Left lobe of liver (tissue), 2 donors: ENCODE data around the gene PTP4A2. TPM values are rescaled to one million over a fixed set of nuclear protein-coding genes. Genes with fewer than 3 reads are reported as not detected.
"Not testable (repeated sequence)": the region's sequence is repeated elsewhere in the genome, so short reads cannot be mapped to it uniquely, and the experiment has no call there.

Experiments
- ATAC-seq: fragments of 200-7000 bp; cut with Tn5 transposase; one replicate; pipeline ENCODE4 v1.9.1; 2020; ENCODE audit warnings: mild to moderate bottlenecking, moderate library complexity
- DNase-seq: peaks from one replicate; pipeline ENCODE4 v3.0.0-alpha.2; 2020; ENCODE audit warnings: low spot score
- total RNA-seq: library from RNA; stranded (reverse); gene quantifications from one replicate; pipeline ENCODE4 v1.2.1, GENCODE V29; 2021
- donor health status: DM: no; HTN: no; CAD: no; lungs with moderate emphysema.
- donor health status: DM: no; HTN: yes; CAD: no.

PTP4A2 gene
- total RNA-seq, 1 donor from 2014 or later = 66.7 TPM

- not testable (repeated sequence) for DNase-seq, ATAC-seq
Measured at GRCh38 chr1:31895474-31896198, 42.5 kb downstream of the PTP4A2 start.

DNA sequence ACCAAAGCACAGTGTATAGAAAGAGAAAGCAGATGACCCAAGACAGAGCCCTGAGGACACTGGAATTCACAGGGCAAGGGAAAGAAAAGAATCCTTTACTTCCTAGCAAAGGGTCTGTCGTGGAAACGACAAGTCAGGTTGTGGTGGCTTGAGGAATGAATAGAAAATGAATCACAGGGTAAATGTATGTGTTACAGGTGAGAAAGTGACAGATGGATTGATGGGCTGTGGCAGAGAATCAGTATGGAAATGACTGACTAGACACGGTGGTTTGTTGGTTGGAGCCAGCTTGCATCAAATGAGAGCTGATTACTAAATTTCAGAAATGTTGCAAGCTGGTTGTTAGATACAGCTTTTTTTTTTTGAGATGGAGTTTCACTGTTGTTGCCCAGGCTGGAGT is 46.9 kb downstream of the PTP4A2 start:
- DNase-seq = no peak
- no peak for ATAC-seq

GRCh38 chr1:31888291-31888690 is 49.9 kb downstream of the PTP4A2 start:
- no peak for ATAC-seq
- no peak for DNase-seq

- ATAC-seq = no peak
- DNase-seq = no peak
Measured at GRCh38 chr1:31886866-31887265, 51.3 kb downstream of the PTP4A2 start.

DNA sequence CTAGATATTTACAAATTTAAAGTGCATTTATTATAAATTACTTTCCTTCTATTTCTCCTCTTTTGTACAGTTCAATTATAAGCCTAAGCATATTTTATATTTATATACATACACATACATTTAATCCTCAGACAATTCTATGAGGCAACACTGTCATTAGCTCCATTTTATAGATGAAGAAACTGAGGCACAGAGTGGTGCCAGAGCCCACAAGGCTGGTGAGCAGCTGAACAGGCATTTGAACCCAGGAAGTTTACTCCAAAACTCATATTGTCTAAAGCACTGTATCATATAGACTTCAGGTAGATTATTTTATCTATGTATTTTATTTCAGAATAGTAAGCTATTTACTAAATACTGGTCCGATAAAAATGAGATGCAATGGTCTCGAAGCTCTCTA is 52.3 kb downstream of the PTP4A2 start:
- ATAC-seq (no peak), DNase-seq (no peak)

DNA sequence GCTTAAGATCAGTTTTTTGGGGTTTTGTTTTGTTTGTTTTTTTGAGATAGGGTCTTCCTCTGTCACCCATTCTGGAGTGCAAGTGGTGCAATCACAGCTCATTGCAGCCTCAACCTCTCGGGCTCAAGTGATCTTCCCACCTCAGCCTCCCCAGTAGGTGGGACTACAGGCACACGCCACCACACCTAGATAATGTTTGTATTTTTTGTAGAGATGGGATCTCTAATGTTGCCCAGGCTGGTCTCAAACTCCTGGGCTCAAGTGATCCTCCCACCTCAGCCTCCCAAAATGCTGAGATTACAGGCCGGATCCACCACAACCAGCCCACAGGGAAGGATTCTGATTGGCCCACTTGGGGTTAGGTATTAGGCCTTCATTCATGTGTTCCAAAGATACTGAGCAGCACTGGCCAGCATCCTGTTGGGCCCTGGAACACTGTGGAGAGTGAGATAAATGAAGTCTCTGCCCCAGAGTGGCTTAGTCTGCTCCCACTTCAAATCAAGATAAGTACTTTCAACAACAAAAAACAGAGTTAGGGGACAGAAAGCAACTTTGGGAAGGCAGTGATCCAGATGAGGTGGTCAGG is 54.7 kb downstream of the PTP4A2 start:
- DNase-seq (no peak), ATAC-seq (no peak)

DNA sequence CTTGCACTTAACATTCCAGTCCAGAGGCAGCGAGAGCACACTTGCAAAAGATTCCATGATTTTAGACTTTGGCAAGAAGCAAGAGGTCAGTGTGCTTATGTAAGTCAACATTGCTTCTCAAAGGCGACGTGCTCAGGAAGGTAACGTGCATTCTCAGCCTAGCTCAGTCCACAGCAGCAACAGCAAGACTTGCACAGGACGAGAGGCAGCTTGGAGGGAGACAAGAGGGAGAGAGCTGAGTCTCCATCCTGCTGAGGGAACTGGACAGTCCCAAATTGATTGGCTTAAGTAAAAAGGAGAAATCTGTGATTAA is 56.5 kb downstream of the PTP4A2 start:
- DNase-seq = peak; percentile 62
- peak; percentile 83 for ATAC-seq

DNA sequence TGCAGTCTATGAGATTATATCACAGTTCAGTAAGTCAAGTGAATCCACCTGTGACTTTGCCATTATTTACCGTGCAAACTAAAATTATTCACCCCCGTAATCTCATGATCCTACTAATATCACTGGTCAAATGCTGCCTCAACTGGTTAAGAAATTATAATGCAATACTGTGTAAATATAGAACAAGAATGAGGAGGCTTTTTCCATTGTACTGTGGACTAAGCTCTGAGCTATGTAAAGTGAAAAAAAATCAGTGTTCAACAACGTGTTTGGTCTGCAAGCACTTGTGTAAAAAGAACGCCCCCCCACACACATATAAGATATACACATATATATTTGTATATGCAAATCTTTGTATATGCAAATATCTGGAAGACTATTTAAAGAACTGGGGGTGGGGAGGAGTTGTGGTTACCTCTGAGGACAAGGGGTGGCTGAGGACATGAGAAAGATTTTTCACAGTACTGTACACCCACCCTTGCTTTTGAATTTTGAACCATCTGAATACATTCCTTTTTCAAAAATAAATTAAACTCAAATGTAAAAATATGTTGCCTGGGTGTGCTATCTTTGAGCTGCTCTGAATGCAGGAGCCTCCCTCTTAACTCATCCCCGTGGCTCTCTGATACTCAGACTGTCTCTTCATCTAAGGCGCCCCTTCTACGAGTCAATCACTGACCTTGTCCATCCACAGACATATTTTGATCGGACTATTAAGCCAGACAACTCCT is 57.0 kb downstream of the PTP4A2 start:
- ATAC-seq (peak; percentile 45), DNase-seq (no peak)

DNA sequence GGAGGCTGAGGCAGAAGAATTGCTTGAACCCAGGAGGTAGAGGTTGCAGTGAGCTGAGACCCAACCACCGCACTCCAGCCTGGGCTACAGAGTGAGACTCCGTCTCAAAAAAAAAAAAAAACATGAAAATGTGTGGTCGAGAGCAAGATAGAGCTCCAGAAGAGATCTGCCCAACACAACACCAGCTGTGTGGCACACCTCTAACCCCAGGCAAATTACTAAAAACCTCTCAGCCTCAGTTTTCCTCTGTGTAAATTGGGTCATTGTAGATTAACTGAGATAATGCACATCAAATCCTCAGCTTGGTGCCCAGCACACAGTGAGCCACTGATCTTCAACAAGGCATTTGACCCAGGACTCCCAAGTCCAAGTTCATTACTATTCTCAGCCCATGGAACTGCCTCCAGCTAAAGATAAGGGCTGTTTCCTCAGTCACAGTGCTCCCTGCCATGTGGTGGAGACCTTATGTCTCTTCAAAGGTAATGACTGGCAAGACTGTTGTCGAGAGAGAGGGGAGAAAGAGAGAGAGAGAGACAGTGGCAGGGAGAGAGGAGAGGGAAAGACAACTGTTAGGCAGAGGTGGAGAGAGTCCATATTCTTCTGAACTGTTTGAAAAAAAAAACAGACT is 58.1 kb downstream of the PTP4A2 start:
- peak; percentile 54 for DNase-seq
- ATAC-seq = peak; percentile 66

- DNase-seq (no peak), ATAC-seq (no peak)
Measured at GRCh38 chr1:31878058-31878457, 60.1 kb downstream of the PTP4A2 start.

- ATAC-seq (no peak), DNase-seq (no peak)
Measured at GRCh38 chr1:31877544-31877943, 60.6 kb downstream of the PTP4A2 start.

GRCh38 chr1:31875636-31876236 is 62.4 kb downstream of the PTP4A2 start:
- ATAC-seq (peak; percentile 55), DNase-seq (no peak)

DNA sequence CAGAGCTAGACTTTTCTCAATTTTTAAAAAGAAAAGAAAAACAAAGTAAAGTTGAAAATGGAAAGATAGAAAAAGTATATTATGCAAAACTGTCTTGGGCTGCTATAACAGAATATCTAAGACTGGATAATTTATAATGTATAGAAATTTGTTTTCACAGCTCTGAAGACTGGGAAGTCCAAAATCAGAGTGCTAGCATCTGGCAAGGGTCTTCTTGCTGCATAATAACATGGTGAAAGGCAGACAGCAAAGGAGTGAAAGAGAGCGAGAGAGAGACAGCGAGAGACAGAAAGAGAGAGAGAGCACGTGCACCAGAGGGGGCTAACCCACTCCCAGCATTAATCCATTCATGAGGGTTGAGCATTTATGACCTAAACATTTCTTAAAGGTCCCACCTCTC is 63.2 kb downstream of the PTP4A2 start:
- ATAC-seq (no peak), DNase-seq (no peak)

DNA sequence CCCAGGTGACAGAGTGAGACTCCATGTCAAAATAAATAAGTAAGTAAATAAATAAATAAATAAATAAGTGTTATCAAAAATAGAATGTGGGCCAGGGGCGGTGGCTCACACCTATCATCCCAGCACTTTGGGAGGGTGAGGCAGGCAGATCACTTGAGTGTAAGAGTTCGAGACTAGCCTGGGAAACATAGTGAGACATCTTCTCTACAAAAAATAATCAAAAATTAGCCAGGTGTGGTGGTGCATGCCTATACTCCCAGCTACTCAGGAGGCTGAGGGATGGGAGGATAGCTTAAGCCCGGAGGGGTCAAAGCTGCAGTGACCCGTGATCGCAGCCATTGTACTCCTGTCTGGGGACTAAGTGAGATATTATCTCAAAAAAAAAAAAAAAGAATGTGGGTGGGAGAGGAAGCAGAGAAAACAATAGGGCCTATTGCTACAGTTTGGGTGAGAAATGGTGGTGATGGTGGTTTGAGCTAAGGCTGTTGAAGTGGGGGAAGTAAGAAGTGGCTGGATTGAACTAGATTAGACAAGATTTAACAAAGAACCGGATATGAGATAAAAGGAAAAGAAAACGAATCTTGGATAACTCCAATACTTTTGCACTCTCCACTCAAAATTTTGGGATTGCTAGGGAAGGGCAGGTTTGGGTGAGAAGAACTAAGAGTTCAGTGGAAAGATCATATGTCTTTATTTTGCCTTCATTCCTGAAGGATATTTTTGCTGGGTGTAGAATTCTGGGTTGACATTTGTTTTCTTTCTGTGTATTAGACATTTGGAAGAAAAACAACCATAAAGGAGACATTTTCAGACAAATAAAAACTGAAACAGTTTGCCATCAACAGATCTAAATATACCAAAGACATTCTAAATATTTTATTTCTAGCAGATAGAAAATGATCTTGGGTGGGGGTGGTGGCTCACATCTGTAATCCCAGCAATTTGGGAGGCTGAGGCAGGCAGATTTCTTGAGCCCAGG is 65.2 kb downstream of the PTP4A2 start:
- ATAC-seq (no peak), DNase-seq (no peak)

GRCh38 chr1:31871703-31872102 is 66.5 kb downstream of the PTP4A2 start:
- ATAC-seq (no peak), DNase-seq (no peak)

DNA sequence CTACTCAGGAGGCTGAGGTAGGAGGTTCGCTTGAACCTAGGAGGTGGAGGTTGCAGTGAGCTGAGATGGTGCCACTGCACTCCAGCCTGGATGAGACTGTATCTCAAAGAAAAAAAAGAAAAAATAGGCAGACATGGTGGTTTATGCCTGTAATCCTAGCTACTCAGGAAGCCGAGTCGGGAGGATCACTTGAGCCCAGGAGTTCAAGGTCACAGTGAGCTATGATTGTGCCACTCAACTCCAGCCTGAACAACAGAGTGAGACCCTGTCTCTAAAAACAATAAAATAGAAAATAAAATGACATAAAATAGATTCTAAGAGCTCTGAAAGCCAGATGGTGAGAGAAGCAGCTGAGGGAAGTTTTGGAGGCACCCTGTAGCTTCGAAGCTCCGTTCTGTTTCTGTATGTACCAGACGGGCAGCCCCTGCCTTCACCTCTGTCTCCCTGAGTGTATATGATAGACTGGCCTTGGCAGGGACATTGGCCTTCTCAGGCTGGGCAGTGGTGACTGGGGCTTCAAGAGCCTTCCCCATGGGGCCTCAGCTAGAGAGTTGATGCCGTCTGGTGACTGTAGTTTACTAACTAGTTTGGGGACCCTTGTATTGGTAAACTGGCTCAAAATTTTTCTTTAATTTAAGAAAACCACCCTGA is 68.0 kb downstream of the PTP4A2 start:
- DNase-seq = no peak
- no peak for ATAC-seq

- ATAC-seq (no peak), DNase-seq (no peak)
Measured at GRCh38 chr1:31869449-31869848, 68.7 kb downstream of the PTP4A2 start.

- DNase-seq = no peak
- ATAC-seq = no peak
Measured at GRCh38 chr1:31868862-31869261, 69.3 kb downstream of the PTP4A2 start.

DNA sequence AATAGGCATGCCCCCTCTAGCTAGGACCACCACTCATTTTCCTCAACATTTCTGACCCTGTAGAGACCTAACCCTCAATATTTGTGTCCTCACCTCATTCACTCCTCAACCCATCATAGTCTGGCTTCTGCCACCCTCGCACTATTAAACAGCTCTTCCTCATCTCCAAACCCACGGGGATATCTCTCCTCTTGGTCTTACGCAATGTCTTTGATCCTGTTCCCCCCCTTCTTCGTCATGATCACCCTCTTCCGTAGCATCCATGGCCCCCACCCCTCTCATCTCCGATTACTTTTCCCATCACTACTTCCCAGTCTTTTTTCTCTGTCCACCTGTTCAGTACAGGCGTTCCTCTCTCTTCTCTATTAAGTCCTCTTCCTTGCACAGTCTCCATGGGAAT is 70.6 kb downstream of the PTP4A2 start:
- ATAC-seq (no peak), DNase-seq (no peak)
